GM19238 (cell line): ENCODE data around the gene PCDHB10.

Experiments
- DNase-seq: peaks from one replicate; pipeline ENCODE4 v3.0.0; 2011; ENCODE audit warnings: low spot score; ENCODE audit not compliant: insufficient read length

The PCDHB10 gene

DNA sequence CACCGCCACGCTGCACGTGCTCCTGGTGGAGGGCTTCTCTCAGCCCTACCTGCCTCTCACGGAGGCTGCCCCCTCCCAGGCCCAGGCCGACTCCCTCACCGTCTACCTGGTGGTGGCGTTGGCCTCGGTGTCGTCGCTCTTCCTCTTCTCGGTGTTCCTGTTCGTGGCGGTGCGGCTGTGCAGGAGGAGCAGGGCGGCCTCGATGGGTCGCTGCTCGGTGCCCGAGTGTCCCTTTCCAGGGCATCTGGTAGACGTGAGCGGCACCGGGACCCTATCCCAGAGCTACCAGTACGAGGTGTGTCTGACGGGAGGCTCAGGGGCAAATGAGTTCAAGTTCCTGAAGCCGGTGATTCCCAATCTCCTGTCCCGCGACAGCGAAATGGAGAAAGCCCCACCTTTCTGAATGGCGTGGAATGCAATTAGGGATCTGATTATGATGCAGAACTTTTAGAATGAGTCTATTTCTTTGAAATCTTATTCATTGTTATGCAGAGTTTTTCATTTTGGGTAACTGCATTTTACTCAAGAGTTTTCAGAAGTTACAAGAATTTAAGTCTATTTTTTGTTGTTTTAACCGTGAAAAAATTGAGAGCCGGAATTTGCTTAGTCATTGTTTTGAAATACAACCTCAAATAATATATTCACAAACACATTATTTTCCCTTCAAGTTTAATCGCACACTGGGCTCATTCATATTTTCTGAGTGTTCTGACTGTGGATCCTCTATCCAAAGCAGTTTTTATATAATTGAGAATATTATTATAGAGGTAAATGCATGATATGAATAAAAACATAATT lies 44.6 kb downstream of the PCDHB10 start:
- DNase-seq = no peak

DNA sequence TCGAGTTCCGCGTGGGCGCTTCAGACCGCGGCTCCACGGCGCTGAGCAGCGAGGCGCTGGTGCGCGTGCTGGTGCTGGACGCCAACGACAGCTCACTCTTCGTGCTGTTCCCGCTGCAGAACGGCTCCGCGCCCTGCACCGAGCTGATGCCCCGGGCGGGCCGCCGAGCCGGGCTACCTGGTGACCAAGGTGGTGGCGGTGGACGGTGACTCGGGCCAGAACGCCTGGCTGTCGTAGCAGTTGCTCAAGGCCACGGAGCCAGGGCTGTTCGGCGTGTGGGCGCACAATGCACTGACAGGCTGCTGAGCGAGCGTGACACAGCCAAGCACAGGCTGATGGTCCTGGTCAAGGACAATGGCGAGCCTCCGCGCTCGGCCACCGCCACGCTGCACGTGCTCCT lies 49.3 kb downstream of the PCDHB10 start:
- no peak for DNase-seq
